AG09309 (cell line): Measurements from ENCODE around the gene PLA2G3.
A peak's percentile ranks its signal among the peaks of the same experiment; 100 is the strongest.

Experiments used
- DNase-seq: peaks from one replicate; pipeline ENCODE4 v3.0.0-alpha.2; 2010; ENCODE audit warnings: low read depth
- H3K4me3 ChIP-seq: 2 replicates; pipeline ENCODE4 v1.5.1; 2011; ENCODE audit warnings: mild to moderate bottlenecking, low read depth, low read length, moderate library complexity; ENCODE audit not compliant: control insufficient read depth
- CTCF ChIP-seq: IDR thresholded peaks from 2 replicates; pipeline ENCODE4 v1.5.1; 2011; ENCODE audit warnings: mild to moderate bottlenecking, low read depth, low read length, inconsistent platforms; ENCODE audit not compliant: insufficient read depth, control insufficient read depth; ENCODE audit errors: missing control alignments

PLA2G3 gene

GRCh38 chr22:31105282-31105929 is 34.9 kb downstream of the PLA2G3 start:
- TF ChIP-seq CTCF: no peak
- H3K4me3 ChIP-seq: peak overlapping the region; percentile 91

GRCh38 chr22:31104869-31105268 is 35.4 kb downstream of the PLA2G3 start:
- no peak for DNase-seq
- no peak overlapping the region for H3K4me3 ChIP-seq
- peak; percentile 52 for TF ChIP-seq CTCF

More at GRCh38 chr22:31105282-31105929, 34.9 kb downstream of the PLA2G3 start:
- no peak for DNase-seq

GRCh38 chr22:31103899-31104694 is 36.2 kb downstream of the PLA2G3 start:
- no peak for TF ChIP-seq CTCF
- no peak for DNase-seq
- H3K4me3 ChIP-seq: no peak overlapping the region

- no peak for DNase-seq
- TF ChIP-seq CTCF: no peak
- H3K4me3 ChIP-seq: no peak overlapping the region
These were observed 37.2 kb downstream of the PLA2G3 start for GRCh38 chr22:31103111-31103510.

GRCh38 chr22:31102441-31103081 is 37.7 kb downstream of the PLA2G3 start:
- TF ChIP-seq CTCF: no peak
- DNase-seq: peak; percentile 89
- no peak overlapping the region for H3K4me3 ChIP-seq

- DNase-seq: no peak
- no peak overlapping the region for H3K4me3 ChIP-seq
- TF ChIP-seq CTCF: no peak
These were observed 39.4 kb downstream of the PLA2G3 start for GRCh38 chr22:31100762-31101525.
